GM23338 (cell line): ENCODE results near the gene TMBIM6. TPM values are rescaled to one million over a fixed set of nuclear protein-coding genes. Genes with fewer than 3 reads are reported as not detected.
A peak's percentile ranks its signal among the peaks of the same experiment; 100 is the strongest.

Source experiments
- ATAC-seq: fragments of 200-7000 bp; cut with Tn5 transposase; 3 replicates; pipeline ENCODE4 v1.9.1; 2020
- DNase-seq: peaks from one replicate; pipeline ENCODE4 v3.0.0-alpha.2; 2015; ENCODE audit warnings: low spot score
- H2AFZ ChIP-seq: fragments of 200-600 bp; sonication (generic); 2 replicates; pipeline ENCODE4 v1.8.0; 2016; ENCODE audit warnings: antibody characterized with exemption, mild to moderate bottlenecking, moderate library complexity
- H3F3A ChIP-seq: fragments of 200-600 bp; sonication (generic); replicated peaks from 2 replicates; pipeline ENCODE4 v1.8.0; 2017; ENCODE audit warnings: antibody characterized with exemption, mixed run types, low read depth
- H3K27ac ChIP-seq: fragments of 200-600 bp; sonication (generic); 2 replicates; pipeline ENCODE4 v1.6.1; 2016; ENCODE audit warnings: low read depth
- H3K27me3 ChIP-seq: fragments of 200-600 bp; sonication (generic); 2 replicates; pipeline ENCODE4 v1.8.0; 2016; ENCODE audit warnings: mild to moderate bottlenecking, mixed run types, moderate library complexity; ENCODE audit not compliant: insufficient read depth
- H3K36me3 ChIP-seq: fragments of 200-600 bp; sonication (generic); 2 replicates; pipeline ENCODE4 v1.8.0; 2016; ENCODE audit warnings: mild to moderate bottlenecking; ENCODE audit not compliant: insufficient read depth
- H3K4me1 ChIP-seq: fragments of 200-600 bp; sonication (generic); 2 replicates; pipeline ENCODE4 v1.8.0; 2016; ENCODE audit warnings: mild to moderate bottlenecking, moderate library complexity; ENCODE audit not compliant: insufficient read depth
- H3K4me2 ChIP-seq: fragments of 200-600 bp; sonication (generic); 2 replicates; pipeline ENCODE4 v1.7.1; 2017; ENCODE audit warnings: mixed run types
- H3K4me3 ChIP-seq: fragments of 200-600 bp; sonication (generic); 2 replicates; pipeline ENCODE4 v1.6.1; 2016; ENCODE audit warnings: mixed run types
- H3K79me2 ChIP-seq: fragments of 200-600 bp; sonication (generic); replicated peaks from 2 replicates; pipeline ENCODE4 v1.8.0; 2017; ENCODE audit warnings: mild to moderate bottlenecking; ENCODE audit not compliant: insufficient read depth
- H3K9me2 ChIP-seq: fragments of 200-600 bp; sonication (generic); 2 replicates; pipeline ENCODE4 v1.8.0; 2017; ENCODE audit not compliant: insufficient read depth
- H4K20me1 ChIP-seq: fragments of 200-600 bp; sonication (generic); replicated peaks from 2 replicates; pipeline ENCODE4 v1.8.0; 2017; ENCODE audit warnings: mild to moderate bottlenecking; ENCODE audit not compliant: insufficient read depth
- H3K27ac Mint-ChIP-seq: 2 replicates; pipeline ENCODE4 v1.8.0; 2020; ENCODE audit warnings: inconsistent platforms, mild to moderate bottlenecking, moderate library complexity, mixed read lengths
- H3K27me3 Mint-ChIP-seq: 3 replicates; pipeline ENCODE4 v1.8.0; 2022; ENCODE audit warnings: low read depth, mild to moderate bottlenecking, moderate library complexity, mixed read lengths, inconsistent platforms; ENCODE audit not compliant: insufficient read depth, poor library complexity
- H3K36me3 Mint-ChIP-seq: 3 replicates; pipeline ENCODE4 v1.8.0; 2021; ENCODE audit warnings: low read depth, mild to moderate bottlenecking, inconsistent platforms, moderate library complexity, mixed read lengths
- H3K4me1 Mint-ChIP-seq: 3 replicates; pipeline ENCODE4 v1.8.0; 2020; ENCODE audit warnings: mild to moderate bottlenecking, inconsistent platforms, mixed read lengths
- H3K4me3 Mint-ChIP-seq: 3 replicates; pipeline ENCODE4 v1.8.0; 2021; ENCODE audit warnings: moderate library complexity, mild to moderate bottlenecking, inconsistent platforms, mixed read lengths
- H3K9me3 Mint-ChIP-seq: 3 replicates; pipeline ENCODE4 v1.8.0; 2020; ENCODE audit warnings: moderate library complexity, mild to moderate bottlenecking, inconsistent platforms, mixed read lengths
- CREB1 ChIP-seq: fragments of 250-450 bp; sonication (Bioruptor Pico); IDR thresholded peaks from 2 replicates; pipeline ENCODE4 v1.5.0; 2020; ENCODE audit warnings: low read depth, mild to moderate bottlenecking, moderate library complexity
- CTCF ChIP-seq, 2 experiments: fragments of 200-600 bp in 1 of 2; sonication (generic) in 1 of 2; conservative IDR thresholded peaks; 2 replicates each; pipeline versions ENCODE4 v1.5.1 to v1.6.1; 2016 to 2017; ENCODE audit warnings: antibody characterized with exemption in 2 of 2, low read depth in 2 of 2, mild to moderate bottlenecking in 2 of 2, moderate library complexity in 1 of 2
- EZH2 ChIP-seq: fragments of 200-600 bp; sonication (generic); IDR thresholded peaks from one replicate; pipeline ENCODE4 v1.8.0; 2017; ENCODE audit warnings: antibody characterized with exemption, mild to moderate bottlenecking, low read depth; ENCODE audit not compliant: unreplicated experiment
- JUNB ChIP-seq: IDR thresholded peaks from one replicate; pipeline ENCODE4 v1.6.1; 2016; ENCODE audit warnings: antibody characterized with exemption; ENCODE audit not compliant: unreplicated experiment
- NANOG ChIP-seq: IDR thresholded peaks from 2 replicates; pipeline ENCODE4 v1.6.1; 2016; ENCODE audit warnings: antibody characterized with exemption, borderline replicate concordance
- POLR2AphosphoS5 ChIP-seq: IDR thresholded peaks from 2 replicates; pipeline ENCODE4 v1.6.1; 2016; ENCODE audit warnings: antibody characterized with exemption, low read depth
- STAT1 ChIP-seq: IDR thresholded peaks from one replicate; pipeline ENCODE4 v1.6.1; 2016; ENCODE audit warnings: antibody characterized with exemption; ENCODE audit not compliant: unreplicated experiment
- ZNF331 ChIP-seq: fragments of 250-450 bp; sonication (Bioruptor Pico); IDR thresholded peaks from 2 replicates; pipeline ENCODE4 v1.5.0; 2020; ENCODE audit warnings: low read depth, mild to moderate bottlenecking, moderate library complexity
- ZNF462 ChIP-seq: fragments of 250-450 bp; sonication (Bioruptor Pico); IDR thresholded peaks from 2 replicates; pipeline ENCODE4 v1.5.0; 2020; ENCODE audit warnings: mild to moderate bottlenecking, moderate library complexity
- polyA plus RNA-seq: library from polyadenylated mRNA; unstranded; fragments of >200 nt; fragmentation: Nextera tagmentation; extraction: Ambion mirVana; gene quantifications from 2 replicates; pipeline ENCODE4 v1.2.1, GENCODE V29; 2016
- total RNA-seq: library from RNA; depleted of rRNA; stranded (reverse); fragments of >200 nt; shearing (Covaris generic); gene quantifications from 2 replicates; pipeline ENCODE4 v1.2.3, GENCODE V29; 2014
- TF ChIP-seq, protein P1 (sequence below): IDR thresholded peaks from 2 replicates; pipeline ENCODE4 v1.6.1; 2016; ENCODE audit warnings: antibody characterized with exemption

Gene TMBIM6
- total and polyA plus RNA-seq, 2 experiments from 2014 or later, result 245 to 349 TPM

DNA sequence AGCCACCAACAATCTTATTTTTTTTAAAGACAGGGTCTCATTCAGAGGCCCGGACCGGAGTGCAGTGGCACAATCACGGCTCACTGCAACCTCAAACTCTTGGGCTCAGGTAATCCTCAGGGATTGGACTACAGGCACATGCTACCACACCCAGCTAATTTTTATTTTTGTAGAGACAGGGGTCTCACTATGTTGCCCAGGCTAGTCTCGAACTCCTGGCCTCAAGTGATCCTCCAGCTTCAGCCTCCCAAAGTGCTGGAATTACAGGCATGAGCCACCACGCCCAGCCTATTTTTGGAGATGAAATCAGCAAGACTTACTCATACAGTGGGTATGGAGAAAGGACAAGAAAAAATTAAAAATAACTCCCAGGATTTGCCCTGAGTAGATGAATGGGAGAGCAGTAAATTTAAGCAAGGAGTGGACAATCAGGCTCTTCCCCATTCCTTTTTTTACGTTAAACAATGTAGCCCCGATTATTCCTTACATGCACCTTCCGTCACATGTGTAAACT lies 47.4 kb upstream of the TMBIM6 start:
- H3K4me3 Mint-ChIP-seq, result no peak overlapping the region
- Histone ChIP-seq H3F3A (0 out of 2 replicates have a peak, but pooled peaks cover 3% of the 10 kb centered on the region), H3K79me2 (peaks cover 78% of the 10 kb centered on the region), H3K36me3 (no peaks in the 10 kb centered on the region), H3K4me2 (no peak overlapping the region), H3K27ac (peak overlapping the region; percentile 92), H3K9me2 (no peaks in the 10 kb centered on the region), H3K4me3 (no peak overlapping the region), H2AFZ (no peak overlapping the region), H3K27me3 (no peaks in the 10 kb centered on the region), H3K4me1 (peaks cover 61% of the 10 kb centered on the region), H4K20me1 (0 out of 2 replicates have a peak, but pooled peaks cover 4% of the 10 kb centered on the region)
- H3K4me1 Mint-ChIP-seq, result peaks cover 59% of the 10 kb centered on the region
- DNase-seq, result no peak
- H3K27ac Mint-ChIP-seq, result no peak overlapping the region
- TF ChIP-seq CREB1 (CRISPR knock-in tag) (no peak), STAT1 (no peak), POLR2AphosphoS5 (no peak), ZNF331 (no peak)
- TF ChIP-seq, protein P1, sequence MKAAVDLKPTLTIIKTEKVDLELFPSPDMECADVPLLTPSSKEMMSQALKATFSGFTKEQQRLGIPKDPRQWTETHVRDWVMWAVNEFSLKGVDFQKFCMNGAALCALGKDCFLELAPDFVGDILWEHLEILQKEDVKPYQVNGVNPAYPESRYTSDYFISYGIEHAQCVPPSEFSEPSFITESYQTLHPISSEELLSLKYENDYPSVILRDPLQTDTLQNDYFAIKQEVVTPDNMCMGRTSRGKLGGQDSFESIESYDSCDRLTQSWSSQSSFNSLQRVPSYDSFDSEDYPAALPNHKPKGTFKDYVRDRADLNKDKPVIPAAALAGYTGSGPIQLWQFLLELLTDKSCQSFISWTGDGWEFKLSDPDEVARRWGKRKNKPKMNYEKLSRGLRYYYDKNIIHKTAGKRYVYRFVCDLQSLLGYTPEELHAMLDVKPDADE, result no peak
- H3K27me3 Mint-ChIP-seq, result peaks cover 3% of the 10 kb centered on the region
- no peak for ATAC-seq
- H3K9me3 Mint-ChIP-seq, result no peaks in the 10 kb centered on the region; the same call in 2 of the 3 replicates
- peaks cover 5% of the 10 kb centered on the region for H3K36me3 Mint-ChIP-seq

GRCh38 chr12:49696723-49697122 lies 44.6 kb upstream of the TMBIM6 start:
- Histone ChIP-seq H3K27ac (peak overlapping the region; percentile 94; the same call in 1 of the 2 replicates), H2AFZ (no peak overlapping the region), H3K79me2 (peaks cover 72% of the 10 kb centered on the region), H3K27me3 (no peaks in the 10 kb centered on the region), H4K20me1 (no peaks in the 10 kb centered on the region), H3K4me3 (no peak overlapping the region), H3K9me2 (no peaks in the 10 kb centered on the region), H3K4me2 (peak overlapping the region; percentile 60), H3K4me1 (peaks cover 57% of the 10 kb centered on the region), H3K36me3 (no peaks in the 10 kb centered on the region), H3F3A (0 out of 2 replicates have a peak, but pooled peaks cover 3% of the 10 kb centered on the region)
- TF ChIP-seq JUNB (no peak), ZNF462 (CRISPR knock-in tag) (no peak), NANOG (no peak), CTCF (conservative IDR thresholded peaks at IDR 0.05; ENCODE audit: low read depth in 2 of 2) (no peak), EZH2 (no peak)
- Mint-ChIP-seq H3K4me3 (peak overlapping the region; percentile 9; the same call in 1 of the 3 replicates), H3K27me3 (peaks cover 6% of the 10 kb centered on the region), H3K36me3 (peaks cover 9% of the 10 kb centered on the region; the same call in 2 of the 3 replicates), H3K4me1 (peaks cover 59% of the 10 kb centered on the region), H3K9me3 (no peaks in the 10 kb centered on the region; the same call in 2 of the 3 replicates), H3K27ac (peak overlapping the region; percentile 54)
- no peak for DNase-seq
- no peak for ATAC-seq
